Measurements from ENCODE around the gene TRANK1. TPM values are rescaled to one million over a fixed set of nuclear protein-coding genes. Genes with fewer than 3 reads are reported as not detected.

Gene TRANK1
- total and polyA plus RNA-seq, 2 experiments from 2014 or later = 1.8 to 6.7 TPM

GRCh38 chr3:36833160-36833814, 111.6 kb downstream of the TRANK1 start (continued):
- TF ChIP-seq NANOG (IDR thresholded peaks at IDR 0.05; ENCODE audit: borderline replicate concordance) (no peak), ZNF331 (CRISPR knock-in tag; IDR thresholded peaks at IDR 0.05; ENCODE audit: low read depth) (no peak), CREB1 (CRISPR knock-in tag; IDR thresholded peaks at IDR 0.05; ENCODE audit: low read depth) (no peak)

DNA sequence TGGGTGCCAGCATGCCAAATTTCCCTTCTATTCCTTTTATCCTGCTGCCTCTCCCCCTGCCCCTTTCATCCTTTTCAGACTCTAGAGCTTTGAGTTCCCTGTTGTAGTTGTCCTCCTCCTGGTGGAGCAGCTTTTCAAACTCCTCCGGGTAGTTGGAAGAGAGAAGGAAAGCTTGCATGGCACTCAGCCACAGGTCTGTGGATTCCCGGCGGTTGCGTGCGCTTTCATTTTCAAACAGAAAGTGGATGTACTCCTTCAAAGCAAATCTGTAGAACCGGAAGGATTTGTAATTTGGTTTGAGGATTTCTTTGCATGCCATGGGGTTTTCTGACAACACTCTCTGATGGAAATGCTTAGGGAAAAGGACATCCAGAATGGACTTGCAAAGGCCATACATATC, 112.4 kb downstream of the TRANK1 start:
- Histone ChIP-seq H3K4me3 (no peak overlapping the region), H2AFZ (no peak overlapping the region), H3F3A (replicated peaks; ENCODE audit: low read depth) (no peaks in the 10 kb centered on the region), H3K4me1 (ENCODE audit: insufficient read depth) (peaks cover 4% of the 10 kb centered on the region; the same call in 1 of the 2 replicates), H3K27me3 (ENCODE audit: insufficient read depth) (no peaks in the 10 kb centered on the region), H3K27ac (ENCODE audit: low read depth) (no peak overlapping the region), H3K9me2 (ENCODE audit: insufficient read depth) (0 out of 2 replicates have a peak, but pooled peaks cover 3% of the 10 kb centered on the region), H4K20me1 (replicated peaks; ENCODE audit: insufficient read depth) (no peaks in the 10 kb centered on the region), H3K36me3 (ENCODE audit: insufficient read depth) (no peaks in the 10 kb centered on the region), H3K79me2 (replicated peaks; ENCODE audit: insufficient read depth) (no peaks in the 10 kb centered on the region), H3K4me2 (no peak overlapping the region)
- TF ChIP-seq EZH2 (IDR thresholded peaks at IDR 0.05; ENCODE audit: low read depth, unreplicated experiment) = no peak
- no peak for TF ChIP-seq REST (IDR thresholded peaks at IDR 0.05; ENCODE audit: unreplicated experiment)
- no peak for TF ChIP-seq NANOG (IDR thresholded peaks at IDR 0.05; ENCODE audit: borderline replicate concordance)
- H3K27me3 Mint-ChIP-seq (ENCODE audit: insufficient read depth, low read depth, poor library complexity) = peaks cover 7% of the 10 kb centered on the region
- no peak overlapping the region for H3K4me3 Mint-ChIP-seq
- no peaks in the 10 kb centered on the region for H3K9me3 Mint-ChIP-seq
- ATAC-seq (no peak), DNase-seq (ENCODE audit: low spot score) (no peak)
- H3K4me1 Mint-ChIP-seq = peaks cover 6% of the 10 kb centered on the region
- no peaks in the 10 kb centered on the region for H3K36me3 Mint-ChIP-seq (ENCODE audit: low read depth)
- H3K27ac Mint-ChIP-seq = no peak overlapping the region

DNA sequence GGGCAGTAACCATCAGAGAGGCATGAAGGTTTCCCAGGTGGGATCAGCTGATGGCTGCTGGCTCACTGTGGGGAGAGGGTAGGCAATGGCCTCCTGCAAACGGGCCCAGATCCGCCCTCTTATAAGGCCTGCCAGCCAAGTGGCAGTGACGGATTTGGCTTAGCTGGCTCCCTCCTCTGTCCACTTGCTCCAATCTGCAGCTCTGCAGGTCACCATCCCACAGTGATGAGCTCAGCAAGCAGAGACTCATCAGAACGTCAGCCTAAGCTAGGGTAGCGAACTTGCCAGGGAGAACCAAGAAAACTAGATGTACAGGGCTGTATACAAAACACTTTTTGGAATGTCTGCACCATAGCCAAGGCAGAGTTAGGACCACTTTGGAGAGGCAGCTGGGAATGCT, 117.7 kb downstream of the TRANK1 start:
- no peaks in the 10 kb centered on the region for H3K9me3 Mint-ChIP-seq
- Histone ChIP-seq H3K27me3 (ENCODE audit: insufficient read depth) (no peaks in the 10 kb centered on the region), H4K20me1 (replicated peaks; ENCODE audit: insufficient read depth) (no peaks in the 10 kb centered on the region), H2AFZ (no peak overlapping the region), H3F3A (replicated peaks; ENCODE audit: low read depth) (no peaks in the 10 kb centered on the region), H3K36me3 (ENCODE audit: insufficient read depth) (no peaks in the 10 kb centered on the region), H3K79me2 (replicated peaks; ENCODE audit: insufficient read depth) (no peaks in the 10 kb centered on the region), H3K4me1 (ENCODE audit: insufficient read depth) (peaks cover 4% of the 10 kb centered on the region; the same call in 1 of the 2 replicates), H3K4me2 (no peak overlapping the region), H3K9me2 (ENCODE audit: insufficient read depth) (0 out of 2 replicates have a peak, but pooled peaks cover 3% of the 10 kb centered on the region), H3K4me3 (no peak overlapping the region), H3K27ac (ENCODE audit: low read depth) (no peak overlapping the region)
- H3K27ac Mint-ChIP-seq = no peak overlapping the region
- H3K4me3 Mint-ChIP-seq = no peak overlapping the region
- DNase-seq (ENCODE audit: low spot score) = no peak
- H3K36me3 Mint-ChIP-seq (ENCODE audit: low read depth) = no peaks in the 10 kb centered on the region
- H3K27me3 Mint-ChIP-seq (ENCODE audit: insufficient read depth, low read depth, poor library complexity) = peaks cover 5% of the 10 kb centered on the region
- no peak; the same call in 2 of the 3 replicates for ATAC-seq
- H3K4me1 Mint-ChIP-seq = peaks cover 7% of the 10 kb centered on the region
- TF ChIP-seq CREB1 (CRISPR knock-in tag; IDR thresholded peaks at IDR 0.05; ENCODE audit: low read depth) (no peak), JUNB (IDR thresholded peaks at IDR 0.05; ENCODE audit: unreplicated experiment) (no peak), EZH2phosphoT487 (IDR thresholded peaks at IDR 0.05; ENCODE audit: unreplicated experiment) (no peak), ZNF462 (CRISPR knock-in tag; IDR thresholded peaks at IDR 0.05) (no peak), STAT1 (IDR thresholded peaks at IDR 0.05; ENCODE audit: unreplicated experiment) (no peak)
